ENCODE data around the gene ZBTB20.
A peak's percentile ranks its signal among the peaks of the same experiment; 100 is the strongest.

The ZBTB20 gene

GRCh38 chr3:115099986-115100571 is 47.0 kb downstream of the ZBTB20 start:
- Histone ChIP-seq H3K27me3 (ENCODE audit: control insufficient read depth, low read length) (no peaks in the 10 kb centered on the region), H3K4me3 (ENCODE audit: low read length) (peak overlapping the region; percentile 75), H3K9me3 (ENCODE audit: control insufficient read depth, insufficient read depth, low read length) (no peaks in the 10 kb centered on the region), H3K4me2 (ENCODE audit: low read length) (peak overlapping the region; percentile 79), H3K4me1 (ENCODE audit: control insufficient read depth, low read length) (peaks cover 26% of the 10 kb centered on the region), H3K27ac (ENCODE audit: low read depth, low read length) (peak overlapping the region; percentile 34), H3K36me3 (ENCODE audit: control insufficient read depth, low read length) (no peaks in the 10 kb centered on the region), H3K9me2 (replicated peaks; ENCODE audit: control insufficient read depth, low read length) (no peaks in the 10 kb centered on the region), H4K20me1 (ENCODE audit: control insufficient read depth, insufficient read depth, low read depth, low read length) (no peaks in the 10 kb centered on the region), H3F3A (ENCODE audit: control insufficient read depth, insufficient read depth) (0 out of 2 replicates have a peak, but pooled peaks cover 2% of the 10 kb centered on the region), H3K79me2 (ENCODE audit: control insufficient read depth, low read length) (no peaks in the 10 kb centered on the region)
- TF ChIP-seq, protein P1, sequence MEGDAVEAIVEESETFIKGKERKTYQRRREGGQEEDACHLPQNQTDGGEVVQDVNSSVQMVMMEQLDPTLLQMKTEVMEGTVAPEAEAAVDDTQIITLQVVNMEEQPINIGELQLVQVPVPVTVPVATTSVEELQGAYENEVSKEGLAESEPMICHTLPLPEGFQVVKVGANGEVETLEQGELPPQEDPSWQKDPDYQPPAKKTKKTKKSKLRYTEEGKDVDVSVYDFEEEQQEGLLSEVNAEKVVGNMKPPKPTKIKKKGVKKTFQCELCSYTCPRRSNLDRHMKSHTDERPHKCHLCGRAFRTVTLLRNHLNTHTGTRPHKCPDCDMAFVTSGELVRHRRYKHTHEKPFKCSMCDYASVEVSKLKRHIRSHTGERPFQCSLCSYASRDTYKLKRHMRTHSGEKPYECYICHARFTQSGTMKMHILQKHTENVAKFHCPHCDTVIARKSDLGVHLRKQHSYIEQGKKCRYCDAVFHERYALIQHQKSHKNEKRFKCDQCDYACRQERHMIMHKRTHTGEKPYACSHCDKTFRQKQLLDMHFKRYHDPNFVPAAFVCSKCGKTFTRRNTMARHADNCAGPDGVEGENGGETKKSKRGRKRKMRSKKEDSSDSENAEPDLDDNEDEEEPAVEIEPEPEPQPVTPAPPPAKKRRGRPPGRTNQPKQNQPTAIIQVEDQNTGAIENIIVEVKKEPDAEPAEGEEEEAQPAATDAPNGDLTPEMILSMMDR (IDR thresholded peaks at IDR 0.05; ENCODE audit: low read depth, low read length, poor library complexity, severe bottlenecking), result no peak
- TF ChIP-seq EZH2phosphoT487 (IDR thresholded peaks at IDR 0.05; ENCODE audit: borderline replicate concordance, low read length), result no peak

DNA sequence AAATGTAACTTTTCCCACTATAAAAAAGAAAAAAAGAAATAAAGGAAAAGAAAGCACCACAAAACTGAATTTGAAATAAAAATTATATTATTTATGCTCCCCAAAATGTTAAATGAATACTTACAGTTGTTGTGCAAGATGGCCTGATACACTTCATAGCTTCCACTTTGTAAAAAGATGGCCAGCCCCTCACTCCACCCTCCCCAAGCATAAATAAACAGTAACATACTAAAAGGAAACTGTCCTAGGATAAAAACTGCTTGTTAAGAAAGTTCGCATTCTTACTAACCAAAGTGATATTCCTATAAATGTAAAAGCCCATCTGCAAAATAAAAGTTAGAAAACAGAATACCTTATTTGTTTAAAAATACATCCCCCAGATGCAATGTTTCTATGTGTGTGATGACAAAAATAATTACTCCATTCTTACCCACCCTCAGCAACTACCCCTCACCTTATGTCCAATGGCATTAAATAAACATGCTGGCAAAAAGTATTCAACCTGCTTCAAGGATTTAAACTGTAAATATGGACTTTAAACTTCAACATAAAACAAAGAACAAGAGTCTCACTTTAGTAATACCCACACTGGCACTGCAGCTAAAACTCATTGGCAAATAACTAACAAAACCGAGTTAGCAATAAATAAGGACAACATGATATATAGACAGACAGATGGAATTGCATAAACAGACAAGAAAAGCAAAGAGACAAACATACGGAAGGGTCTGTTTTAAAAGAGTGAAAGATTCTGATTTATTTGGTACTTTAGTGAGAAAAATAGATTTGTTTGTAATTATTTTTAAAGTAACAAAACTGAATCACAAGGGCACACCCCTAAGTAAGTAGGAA is 47.7 kb downstream of the ZBTB20 start:
- Histone ChIP-seq H4K20me1 (ENCODE audit: control insufficient read depth, insufficient read depth, low read depth, low read length) (no peaks in the 10 kb centered on the region), H3K9me3 (ENCODE audit: control insufficient read depth, insufficient read depth, low read length) (no peaks in the 10 kb centered on the region)

DNA sequence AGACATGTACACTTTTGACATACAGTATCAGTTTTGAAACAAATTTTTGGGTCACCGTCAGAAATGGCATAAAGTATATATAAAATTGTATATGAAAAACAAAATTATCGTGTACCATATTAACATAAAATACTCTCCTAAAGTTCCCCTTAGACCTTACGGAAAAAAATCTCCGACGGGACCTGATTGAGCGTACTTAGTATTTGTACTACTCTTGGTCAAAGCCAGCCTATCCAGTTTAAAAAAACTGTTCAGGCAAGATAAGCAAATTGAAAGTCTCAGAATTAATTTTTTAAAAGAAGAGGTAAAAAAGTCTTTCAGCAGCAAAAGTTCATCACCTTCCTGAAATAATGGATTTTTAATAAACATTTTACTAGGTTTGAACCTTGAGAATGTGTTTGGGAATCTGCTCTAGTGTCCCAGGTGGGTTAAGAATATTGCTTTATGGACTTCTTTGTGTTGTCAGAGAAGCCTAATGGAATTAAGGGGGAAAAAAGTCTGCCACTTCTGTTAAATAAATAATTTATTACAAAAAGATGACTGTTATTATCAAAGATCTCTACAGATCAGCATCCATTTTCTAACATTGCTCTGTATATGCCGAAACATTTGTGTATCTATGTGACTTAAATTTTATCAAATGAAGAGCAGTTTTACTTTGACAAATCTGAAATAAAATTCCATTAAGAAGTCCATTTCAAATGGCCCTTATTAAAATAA is 48.6 kb downstream of the ZBTB20 start:
- Histone ChIP-seq H4K20me1 (ENCODE audit: control insufficient read depth, insufficient read depth, low read depth, low read length) (no peaks in the 10 kb centered on the region), H3K27me3 (ENCODE audit: control insufficient read depth, low read length) (no peaks in the 10 kb centered on the region), H3K36me3 (ENCODE audit: control insufficient read depth, low read length) (no peaks in the 10 kb centered on the region), H3F3A (ENCODE audit: control insufficient read depth, insufficient read depth) (0 out of 2 replicates have a peak, but pooled peaks cover 2% of the 10 kb centered on the region), H3K9me3 (ENCODE audit: control insufficient read depth, insufficient read depth, low read length) (no peaks in the 10 kb centered on the region), H3K4me3 (ENCODE audit: low read length) (no peak overlapping the region), H3K9me2 (replicated peaks; ENCODE audit: control insufficient read depth, low read length) (no peaks in the 10 kb centered on the region), H3K79me2 (ENCODE audit: control insufficient read depth, low read length) (no peaks in the 10 kb centered on the region), H3K4me2 (ENCODE audit: low read length) (peak overlapping the region; percentile 79; the same call in 1 of the 2 replicates), H3K27ac (ENCODE audit: low read depth, low read length) (no peak overlapping the region), H3K4me1 (ENCODE audit: control insufficient read depth, low read length) (peaks cover 26% of the 10 kb centered on the region)
- TF ChIP-seq EZH2phosphoT487 (IDR thresholded peaks at IDR 0.05; ENCODE audit: borderline replicate concordance, low read length), result no peak
- TF ChIP-seq, protein P1 (IDR thresholded peaks at IDR 0.05; ENCODE audit: low read depth, low read length, poor library complexity, severe bottlenecking), result no peak

More for the DNA sequence above, 47.7 kb downstream of the ZBTB20 start:
- Histone ChIP-seq H3F3A (ENCODE audit: control insufficient read depth, insufficient read depth) (0 out of 2 replicates have a peak, but pooled peaks cover 2% of the 10 kb centered on the region), H3K27ac (ENCODE audit: low read depth, low read length) (peak overlapping the region; percentile 34), H3K4me1 (ENCODE audit: control insufficient read depth, low read length) (peaks cover 26% of the 10 kb centered on the region), H3K4me3 (ENCODE audit: low read length) (peak overlapping the region; percentile 75), H3K36me3 (ENCODE audit: control insufficient read depth, low read length) (no peaks in the 10 kb centered on the region), H3K4me2 (ENCODE audit: low read length) (peak overlapping the region; percentile 79), H3K9me2 (replicated peaks; ENCODE audit: control insufficient read depth, low read length) (no peaks in the 10 kb centered on the region), H3K79me2 (ENCODE audit: control insufficient read depth, low read length) (no peaks in the 10 kb centered on the region), H3K27me3 (ENCODE audit: control insufficient read depth, low read length) (no peaks in the 10 kb centered on the region)
- TF ChIP-seq, protein P1 (IDR thresholded peaks at IDR 0.05; ENCODE audit: low read depth, low read length, poor library complexity, severe bottlenecking), result no peak
- TF ChIP-seq EZH2phosphoT487 (IDR thresholded peaks at IDR 0.05; ENCODE audit: borderline replicate concordance, low read length), result no peak
